GM19397 (cell line): ENCODE data around the gene LTF.
"Not testable (repeated sequence)": the region's sequence is repeated elsewhere in the genome, so short reads cannot be mapped to it uniquely, and the experiment has no call there.

ENCODE experiments used
- ATAC-seq: cut with Tn5 transposase; IDR thresholded peaks from one replicate; pipeline ENCODE4 v1.9.1; 2021; ENCODE audit warnings: mild to moderate bottlenecking, moderate library complexity; ENCODE audit not compliant: unreplicated experiment

The LTF gene

DNA sequence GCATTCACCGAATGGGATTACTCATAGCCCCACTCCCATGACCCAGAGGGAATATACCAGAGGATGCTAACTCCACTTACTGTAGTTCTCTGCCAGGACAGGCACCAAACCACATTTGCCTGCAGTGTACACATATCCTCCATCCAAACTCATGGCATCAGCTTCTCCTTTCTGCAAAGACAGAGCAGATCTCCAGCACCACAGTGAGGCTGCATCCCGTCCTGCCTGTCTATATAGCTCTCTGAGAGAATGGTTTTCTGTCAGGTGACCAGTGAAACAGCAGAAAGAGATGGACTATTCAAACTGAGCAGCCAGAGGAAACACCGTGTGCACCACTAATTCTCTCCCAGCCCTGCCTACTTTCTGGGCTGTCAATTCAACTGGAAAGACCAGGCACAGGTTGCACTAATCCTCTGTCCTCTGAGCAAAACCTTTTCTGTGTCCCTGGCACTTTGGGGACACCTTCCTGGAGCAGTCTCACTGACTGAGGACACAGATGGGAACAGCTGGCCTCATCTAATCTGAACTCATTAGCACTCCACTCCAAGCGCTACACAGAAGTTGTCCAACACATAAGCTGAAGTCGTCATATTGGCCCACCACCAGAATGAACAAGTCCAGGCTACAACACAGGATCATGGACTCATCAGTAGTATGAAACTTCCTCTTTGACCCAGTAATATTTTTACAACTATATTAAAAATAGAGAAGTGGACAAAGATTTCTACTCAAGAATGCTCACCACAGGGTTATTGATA lies 17.3 kb downstream of the LTF start:
- no peak for ATAC-seq

- ATAC-seq = no peak
These were observed 21.9 kb downstream of the LTF start for GRCh38 chr3:46442576-46443530.

DNA sequence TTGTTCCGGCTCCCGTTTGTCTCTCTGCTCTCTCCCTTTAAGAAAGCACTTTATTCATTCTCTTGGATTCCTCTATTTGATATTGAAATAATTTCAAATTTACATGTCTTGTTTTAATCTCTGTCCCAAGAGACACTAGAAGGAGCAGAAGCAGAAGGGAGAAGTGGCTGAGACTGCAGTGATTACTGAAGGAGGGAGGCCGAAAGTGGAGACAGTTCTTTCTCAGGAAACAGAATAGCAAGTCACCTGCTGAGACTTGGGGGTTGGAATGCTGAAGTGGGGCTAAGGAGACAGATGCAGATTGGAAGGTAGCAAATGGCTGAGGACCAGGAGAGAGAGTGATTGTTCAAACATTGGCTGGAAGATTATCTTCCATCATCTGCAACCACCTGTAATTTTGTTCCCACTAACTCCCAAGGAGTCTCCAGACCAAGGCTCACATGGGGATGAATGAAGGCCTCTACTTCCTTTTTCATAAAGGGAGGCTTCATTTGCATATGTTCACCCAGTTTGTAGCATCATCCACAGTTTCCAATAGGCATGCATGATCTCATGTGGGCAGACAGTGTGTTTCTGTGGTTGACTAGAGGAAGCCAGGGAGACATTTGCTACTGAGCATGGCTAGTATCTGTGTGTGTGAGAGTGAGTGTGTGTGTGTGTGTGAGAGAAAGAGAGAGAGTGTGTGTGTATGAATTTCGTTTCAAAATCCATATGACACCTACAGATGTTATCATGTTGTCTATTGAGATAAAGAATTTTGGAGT lies 24.0 kb downstream of the LTF start:
- ATAC-seq = no peak

- no peak for ATAC-seq
These were observed 25.9 kb downstream of the LTF start for GRCh38 chr3:46438831-46439230.

DNA sequence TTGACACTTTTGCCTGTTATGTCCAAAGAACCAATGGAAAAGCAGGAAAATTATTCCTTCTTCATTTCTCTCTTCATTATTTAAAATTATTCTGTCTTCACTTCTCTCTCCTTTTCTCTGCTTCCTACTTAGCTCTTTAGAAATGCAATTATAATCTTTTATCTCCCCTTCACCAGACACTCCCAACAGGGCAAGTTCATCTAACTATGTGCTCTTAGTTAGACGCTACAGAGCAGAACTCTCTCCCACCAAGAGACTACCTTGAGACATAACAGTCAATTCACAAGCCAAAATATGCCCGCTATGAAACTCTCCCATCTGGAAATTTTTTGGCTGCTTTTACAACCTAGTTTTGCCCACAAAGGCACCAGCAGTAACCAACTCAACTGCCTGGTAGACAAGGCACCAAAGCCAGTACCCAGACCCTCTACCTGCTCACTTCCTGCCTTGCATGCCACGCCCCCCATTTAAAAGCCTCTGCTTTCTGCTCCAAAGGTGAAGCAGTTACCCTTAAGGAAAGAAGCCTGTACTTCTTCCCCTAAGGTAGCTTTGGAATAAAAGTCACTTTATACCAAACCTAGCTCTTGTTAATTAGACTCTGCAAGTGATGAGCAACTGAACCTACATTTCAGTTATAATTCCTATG lies 29.5 kb downstream of the LTF start:
- ATAC-seq = no peak

- ATAC-seq = no peak
These were observed 30.9 kb downstream of the LTF start for GRCh38 chr3:46433841-46434240.

GRCh38 chr3:46433118-46433517 lies 31.6 kb downstream of the LTF start:
- ATAC-seq = not testable (repeated sequence)

DNA sequence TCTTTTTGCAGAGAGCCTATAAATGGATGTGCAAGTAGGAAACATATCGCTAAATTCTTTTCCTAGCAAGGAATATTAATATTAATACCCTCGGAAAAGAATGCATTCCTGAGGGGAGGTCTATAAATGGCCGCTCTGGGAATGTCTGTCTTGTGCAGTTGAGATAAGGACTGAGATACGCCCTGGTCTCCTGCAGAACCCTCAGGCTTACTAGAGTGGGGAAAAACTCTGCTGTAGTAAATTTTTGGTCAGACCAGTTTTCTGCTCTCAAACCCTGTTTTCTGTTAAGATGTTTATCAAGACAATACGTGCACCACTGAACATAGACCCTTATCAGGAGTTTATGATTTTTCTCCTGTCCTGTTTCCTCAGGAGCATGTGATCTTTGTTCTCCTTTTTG lies 32.8 kb downstream of the LTF start:
- not testable (repeated sequence) for ATAC-seq

DNA sequence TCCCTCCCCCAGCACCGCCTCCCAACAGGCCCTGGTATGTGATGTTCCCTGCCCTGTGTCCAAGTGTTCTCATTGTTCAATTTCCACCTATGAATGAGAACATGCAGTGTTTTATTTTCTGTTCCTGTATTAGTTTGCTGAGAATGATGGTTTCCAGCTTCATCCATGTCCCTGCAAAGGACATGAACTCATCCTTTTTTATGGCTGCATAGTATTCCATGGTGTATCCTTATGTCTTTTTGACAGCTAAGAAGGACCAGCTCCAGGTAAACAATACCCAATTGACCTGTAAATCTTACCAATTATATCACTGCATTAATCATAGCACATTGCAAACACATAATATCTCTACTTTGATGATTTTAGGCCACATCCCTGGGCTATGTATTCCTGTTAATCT lies 33.8 kb downstream of the LTF start:
- ATAC-seq = not testable (repeated sequence)

DNA sequence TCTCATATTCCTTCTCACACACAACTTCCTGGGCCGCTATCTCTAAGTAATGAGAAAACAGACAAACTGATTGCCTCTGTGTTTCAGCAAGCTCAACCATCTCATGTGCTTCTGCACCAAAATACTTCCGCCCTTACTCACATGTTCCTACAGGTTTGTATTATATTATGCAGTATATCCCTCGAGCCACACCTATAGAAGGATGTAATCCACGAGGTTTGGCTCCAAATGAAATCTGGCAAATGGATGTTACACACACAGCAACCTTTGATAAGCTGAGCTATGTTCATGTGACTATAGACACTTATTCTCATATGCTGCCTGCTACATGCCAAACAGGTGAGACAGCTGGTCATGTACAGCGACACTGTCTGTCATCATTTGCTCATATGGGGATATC lies 35.0 kb downstream of the LTF start:
- no peak for ATAC-seq

DNA sequence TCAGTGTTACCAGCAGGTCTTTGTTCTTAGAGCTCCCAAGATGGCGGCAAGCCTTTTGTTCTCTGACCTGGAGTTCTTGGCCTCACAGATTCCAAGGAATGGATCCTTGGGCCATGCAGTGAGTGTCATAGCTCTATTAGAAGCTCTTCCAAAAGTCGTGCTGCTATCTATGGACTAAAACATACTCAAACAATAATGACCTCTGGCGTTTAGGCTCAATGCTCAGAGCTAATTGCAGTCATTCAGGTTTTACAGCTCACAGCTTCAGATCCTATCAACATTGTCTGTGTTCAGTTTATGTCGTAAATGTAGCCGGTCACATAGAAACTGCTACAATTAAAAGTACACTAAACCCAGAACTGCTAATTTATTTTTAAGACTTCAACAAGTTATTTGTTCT lies 35.5 kb downstream of the LTF start:
- ATAC-seq = no peak

DNA sequence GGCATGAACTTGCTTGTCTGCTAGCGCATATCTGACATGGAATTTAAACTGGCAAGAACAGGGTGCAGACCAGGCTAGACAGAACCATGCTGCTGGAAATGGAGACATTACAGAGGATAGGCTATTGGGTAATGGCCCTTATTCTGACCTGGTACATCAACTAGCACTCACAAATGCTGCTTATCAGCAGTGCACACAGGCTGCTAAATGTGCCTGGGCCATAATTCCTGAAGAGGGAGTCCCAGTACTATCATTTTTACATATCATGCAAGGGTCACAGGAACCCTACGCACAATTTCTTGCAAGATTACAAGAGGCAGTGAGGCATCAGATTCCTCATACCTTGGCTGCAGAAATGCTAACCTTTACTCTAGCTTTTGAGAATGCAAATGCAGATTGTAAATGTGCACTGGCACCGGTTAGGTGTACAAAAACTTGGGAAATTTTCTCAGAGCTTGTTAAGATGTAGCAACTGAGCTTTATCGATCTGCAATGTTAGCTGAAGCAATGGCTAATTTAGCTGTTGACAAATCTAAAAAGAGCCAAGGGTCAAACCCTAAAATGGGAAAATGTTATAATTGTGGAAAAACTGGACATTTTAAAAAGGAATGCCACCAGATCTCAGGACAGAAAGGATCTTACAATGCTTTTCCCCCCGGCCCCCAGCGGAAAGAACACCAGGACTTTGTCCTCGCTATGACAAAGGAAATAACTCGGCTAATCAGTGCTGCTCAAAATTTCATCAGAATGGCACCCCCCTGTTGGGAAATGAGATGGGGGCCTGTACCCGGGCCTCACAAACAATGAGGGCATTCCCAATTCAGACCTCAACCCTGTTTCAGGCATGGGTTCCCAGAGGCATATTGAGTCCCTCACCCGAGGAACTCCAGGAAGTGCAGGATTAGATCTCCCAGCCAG lies 36.5 kb downstream of the LTF start:
- ATAC-seq = no peak

- ATAC-seq = not testable (repeated sequence)
These were observed 37.3 kb downstream of the LTF start for GRCh38 chr3:46427404-46427803.

GRCh38 chr3:46426476-46426875 lies 38.2 kb downstream of the LTF start:
- ATAC-seq = not testable (repeated sequence)

DNA sequence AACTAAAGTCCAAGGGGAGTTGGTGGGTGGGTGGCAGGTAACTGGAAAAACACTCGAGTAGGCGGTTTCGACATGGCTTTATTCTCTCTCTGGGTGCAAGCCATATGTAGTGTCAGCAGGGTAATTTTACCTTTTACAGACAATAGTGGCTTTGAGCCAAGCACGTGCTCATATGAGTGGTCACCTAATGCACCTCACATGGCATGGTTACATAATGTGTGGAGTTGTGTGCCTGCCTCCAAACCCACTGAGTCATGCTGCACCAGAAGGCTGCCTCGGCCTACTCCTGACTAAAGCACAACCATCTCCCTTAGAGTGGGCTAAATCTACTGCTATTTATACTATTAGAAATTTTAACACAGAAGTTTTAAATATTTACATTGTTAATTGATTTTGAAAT lies 41.1 kb downstream of the LTF start:
- no peak for ATAC-seq

DNA sequence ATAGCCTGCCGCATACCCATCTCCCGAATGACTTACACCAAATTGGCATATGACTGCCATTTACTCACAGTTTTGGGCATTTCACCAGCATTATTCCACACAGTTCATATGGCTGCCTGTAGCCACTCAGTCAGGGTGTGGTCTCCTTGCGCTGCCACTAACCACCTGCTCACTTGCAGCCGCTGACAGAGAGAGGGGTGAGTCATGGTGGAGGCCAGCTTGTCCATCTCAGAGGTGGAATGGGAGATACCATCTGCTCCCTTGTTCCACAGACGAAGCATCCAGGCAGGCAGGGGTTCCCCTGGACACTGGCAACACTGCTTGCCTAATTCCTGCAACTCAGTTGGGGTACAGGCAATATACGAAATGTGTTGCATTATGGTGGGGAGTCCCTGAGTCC lies 42.1 kb downstream of the LTF start:
- ATAC-seq = no peak

- no peak for ATAC-seq
These were observed 43.8 kb downstream of the LTF start for GRCh38 chr3:46420931-46421330.

- ATAC-seq = no peak
These were observed 44.9 kb downstream of the LTF start for GRCh38 chr3:46419816-46420215.

DNA sequence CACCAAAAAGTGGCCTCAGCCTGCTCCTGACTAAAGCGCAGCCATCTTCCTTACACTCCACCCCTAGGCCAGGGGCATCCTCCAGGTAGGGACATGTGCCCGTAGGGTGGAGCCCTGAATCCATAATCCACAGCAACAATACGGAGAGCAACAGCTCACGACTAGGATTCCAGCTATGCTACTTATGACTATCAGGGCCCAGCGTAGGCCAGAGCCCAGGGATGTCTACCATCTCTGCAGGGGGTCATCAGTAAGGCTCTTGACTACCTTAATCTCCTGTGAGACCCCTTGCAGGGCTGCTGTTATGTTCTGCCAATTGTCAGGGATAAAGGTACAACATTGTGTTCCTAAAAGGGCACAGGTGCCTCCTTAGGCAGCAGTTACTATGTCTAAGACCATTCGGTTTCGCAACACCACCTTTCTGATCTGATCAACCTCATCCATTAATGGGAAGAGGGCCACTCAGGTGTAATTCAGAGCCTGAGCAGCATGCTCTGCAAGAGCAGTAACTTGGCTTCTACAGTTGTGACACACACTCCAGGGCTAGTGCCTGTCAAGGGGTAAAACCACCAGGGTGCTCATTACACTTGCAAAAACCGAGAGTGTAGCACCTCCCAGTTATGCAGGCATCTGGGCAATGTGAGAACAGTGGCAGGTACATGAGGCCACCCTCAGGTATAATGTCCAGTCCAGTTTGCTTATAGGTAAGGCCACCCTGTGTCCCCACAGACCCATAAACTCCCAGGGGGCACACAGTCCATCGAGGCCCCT lies 46.7 kb downstream of the LTF start:
- ATAC-seq = no peak
